Measurements from ENCODE around the gene RARRES2.
"Not testable (repeated sequence)": the region's sequence is repeated elsewhere in the genome, so short reads cannot be mapped to it uniquely, and the experiment has no call there.

Gene RARRES2

GRCh38 chr7:150327308-150327707 lies 14.1 kb downstream of the RARRES2 start:
- H3K4me1 ChIP-seq (ENCODE audit: control insufficient read depth, insufficient read depth, low read length) = peaks cover 20% of the 10 kb centered on the region
- no peak overlapping the region for H3K9ac ChIP-seq (ENCODE audit: low read length)
- H3K36me3 ChIP-seq (ENCODE audit: control insufficient read depth, insufficient read depth, low read length) = no peaks in the 10 kb centered on the region
- no peak overlapping the region for H3K4me3 ChIP-seq (ENCODE audit: low read length)
- no peaks in the 10 kb centered on the region for H3K9me3 ChIP-seq (ENCODE audit: control insufficient read depth, low read length)
- no peaks in the 10 kb centered on the region for H3K27me3 ChIP-seq (ENCODE audit: control insufficient read depth, insufficient read depth, low read length)

GRCh38 chr7:150326657-150327268 lies 14.7 kb downstream of the RARRES2 start:
- Histone ChIP-seq H3K36me3 (ENCODE audit: control insufficient read depth, insufficient read depth, low read length) (no peaks in the 10 kb centered on the region), H3K4me1 (ENCODE audit: control insufficient read depth, insufficient read depth, low read length) (peaks cover 25% of the 10 kb centered on the region), H3K9ac (ENCODE audit: low read length) (no peak overlapping the region), H3K4me3 (ENCODE audit: low read length) (no peak overlapping the region), H3K27me3 (ENCODE audit: control insufficient read depth, insufficient read depth, low read length) (no peaks in the 10 kb centered on the region), H3K9me3 (ENCODE audit: control insufficient read depth, low read length) (no peaks in the 10 kb centered on the region)

- H3K36me3 ChIP-seq (ENCODE audit: control insufficient read depth, insufficient read depth, low read length) = no peaks in the 10 kb centered on the region
- H3K9ac ChIP-seq (ENCODE audit: low read length) = no peak overlapping the region
- H3K4me3 ChIP-seq (ENCODE audit: low read length) = no peak overlapping the region
- H3K9me3 ChIP-seq (ENCODE audit: control insufficient read depth, low read length) = no peaks in the 10 kb centered on the region
- no peaks in the 10 kb centered on the region for H3K27me3 ChIP-seq (ENCODE audit: control insufficient read depth, insufficient read depth, low read length)
- peaks cover 25% of the 10 kb centered on the region for H3K4me1 ChIP-seq (ENCODE audit: control insufficient read depth, insufficient read depth, low read length)
These were observed 15.5 kb downstream of the RARRES2 start for GRCh38 chr7:150325901-150326300.

GRCh38 chr7:150325110-150325611 lies 16.3 kb downstream of the RARRES2 start:
- Histone ChIP-seq H3K4me1 (ENCODE audit: control insufficient read depth, insufficient read depth, low read length) (peaks cover 25% of the 10 kb centered on the region), H3K9ac (ENCODE audit: low read length) (peak overlapping the region; percentile 95), H3K27me3 (ENCODE audit: control insufficient read depth, insufficient read depth, low read length) (no peaks in the 10 kb centered on the region), H3K36me3 (ENCODE audit: control insufficient read depth, insufficient read depth, low read length) (no peaks in the 10 kb centered on the region), H3K4me3 (ENCODE audit: low read length) (no peak overlapping the region), H3K9me3 (ENCODE audit: control insufficient read depth, low read length) (no peaks in the 10 kb centered on the region)

GRCh38 chr7:150324373-150324961 lies 17.0 kb downstream of the RARRES2 start:
- no peaks in the 10 kb centered on the region for H3K27me3 ChIP-seq (ENCODE audit: control insufficient read depth, insufficient read depth, low read length)
- peak overlapping the region; percentile 95 for H3K9ac ChIP-seq (ENCODE audit: low read length)
- no peaks in the 10 kb centered on the region for H3K36me3 ChIP-seq (ENCODE audit: control insufficient read depth, insufficient read depth, low read length)
- peaks cover 25% of the 10 kb centered on the region for H3K4me1 ChIP-seq (ENCODE audit: control insufficient read depth, insufficient read depth, low read length)
- H3K4me3 ChIP-seq (ENCODE audit: low read length) = peak overlapping the region; percentile 82
- no peaks in the 10 kb centered on the region for H3K9me3 ChIP-seq (ENCODE audit: control insufficient read depth, low read length)

- Histone ChIP-seq H3K9ac (ENCODE audit: low read length) (peak overlapping the region; percentile 95), H3K36me3 (ENCODE audit: control insufficient read depth, insufficient read depth, low read length) (no peaks in the 10 kb centered on the region), H3K4me3 (ENCODE audit: low read length) (peak overlapping the region; percentile 82), H3K4me1 (ENCODE audit: control insufficient read depth, insufficient read depth, low read length) (peaks cover 25% of the 10 kb centered on the region), H3K9me3 (ENCODE audit: control insufficient read depth, low read length) (no peaks in the 10 kb centered on the region), H3K27me3 (ENCODE audit: control insufficient read depth, insufficient read depth, low read length) (no peaks in the 10 kb centered on the region)
These were observed 17.6 kb downstream of the RARRES2 start for GRCh38 chr7:150323682-150324372.

GRCh38 chr7:150322833-150323681 lies 18.4 kb downstream of the RARRES2 start, which contains the start of the genes ACTR3C and LRRC61:
ACTR3C (minus strand) TSS chr7:150323545; CDS start chr7:150295296, 28,249 bp downstream.
LRRC61 (plus strand) TSS chr7:150323355; CDS start chr7:150336862, 13,507 bp downstream.
- Histone ChIP-seq H3K36me3 (ENCODE audit: control insufficient read depth, insufficient read depth, low read length) (no peaks in the 10 kb centered on the region), H3K4me1 (ENCODE audit: control insufficient read depth, insufficient read depth, low read length) (peaks cover 25% of the 10 kb centered on the region), H3K4me3 (ENCODE audit: low read length) (peak within 1 kb of the TSS; percentile 82), H3K9me3 (ENCODE audit: control insufficient read depth, low read length) (no peaks in the 10 kb centered on the region), H3K27me3 (ENCODE audit: control insufficient read depth, insufficient read depth, low read length) (no peaks in the 10 kb centered on the region), H3K9ac (ENCODE audit: low read length) (peak within 1 kb of the TSS; percentile 95)

GRCh38 chr7:150322114-150322832 lies 19.2 kb downstream of the RARRES2 start:
- H3K4me3 ChIP-seq (ENCODE audit: low read length) = peak overlapping the region; percentile 82
- no peaks in the 10 kb centered on the region for H3K9me3 ChIP-seq (ENCODE audit: control insufficient read depth, low read length)
- H3K36me3 ChIP-seq (ENCODE audit: control insufficient read depth, insufficient read depth, low read length) = no peaks in the 10 kb centered on the region
- peak overlapping the region; percentile 95 for H3K9ac ChIP-seq (ENCODE audit: low read length)
- H3K27me3 ChIP-seq (ENCODE audit: control insufficient read depth, insufficient read depth, low read length) = no peaks in the 10 kb centered on the region
- H3K4me1 ChIP-seq (ENCODE audit: control insufficient read depth, insufficient read depth, low read length) = peaks cover 25% of the 10 kb centered on the region

GRCh38 chr7:150321788-150322113 lies 19.7 kb downstream of the RARRES2 start:
- Histone ChIP-seq H3K9me3 (ENCODE audit: control insufficient read depth, low read length) (no peaks in the 10 kb centered on the region), H3K27me3 (ENCODE audit: control insufficient read depth, insufficient read depth, low read length) (no peaks in the 10 kb centered on the region), H3K9ac (ENCODE audit: low read length) (no peak overlapping the region), H3K36me3 (ENCODE audit: control insufficient read depth, insufficient read depth, low read length) (no peaks in the 10 kb centered on the region), H3K4me3 (ENCODE audit: low read length) (no peak overlapping the region), H3K4me1 (ENCODE audit: control insufficient read depth, insufficient read depth, low read length) (peaks cover 25% of the 10 kb centered on the region)

- Histone ChIP-seq H3K9me3 (ENCODE audit: control insufficient read depth, low read length) (no peaks in the 10 kb centered on the region), H3K36me3 (ENCODE audit: control insufficient read depth, insufficient read depth, low read length) (no peaks in the 10 kb centered on the region), H3K9ac (ENCODE audit: low read length) (no peak overlapping the region), H3K4me1 (ENCODE audit: control insufficient read depth, insufficient read depth, low read length) (peaks cover 11% of the 10 kb centered on the region), H3K27me3 (ENCODE audit: control insufficient read depth, insufficient read depth, low read length) (no peaks in the 10 kb centered on the region), H3K4me3 (ENCODE audit: low read length) (no peak overlapping the region)
These were observed 23.5 kb downstream of the RARRES2 start for GRCh38 chr7:150317748-150318444.

- H3K27me3 ChIP-seq (ENCODE audit: control insufficient read depth, insufficient read depth, low read length); H3K4me1 ChIP-seq (ENCODE audit: control insufficient read depth, insufficient read depth, low read length); H3K9me3 ChIP-seq (ENCODE audit: control insufficient read depth, low read length); H3K9ac ChIP-seq (ENCODE audit: low read length); H3K36me3 ChIP-seq (ENCODE audit: control insufficient read depth, insufficient read depth, low read length); H3K4me3 ChIP-seq (ENCODE audit: low read length): not testable (repeated sequence)
These were observed 24.4 kb downstream of the RARRES2 start for GRCh38 chr7:150316987-150317386.
